ENCODE measurements around the gene PCK2. TPM values are rescaled to one million over a fixed set of nuclear protein-coding genes. Genes with fewer than 3 reads are reported as not detected.

The PCK2 gene
- total and polyA plus RNA-seq, 2 of the 13 experiments (the other 11 are each of a cell fraction or from before 2014, with no cell fraction given), result 129 to 272 TPM

DNA sequence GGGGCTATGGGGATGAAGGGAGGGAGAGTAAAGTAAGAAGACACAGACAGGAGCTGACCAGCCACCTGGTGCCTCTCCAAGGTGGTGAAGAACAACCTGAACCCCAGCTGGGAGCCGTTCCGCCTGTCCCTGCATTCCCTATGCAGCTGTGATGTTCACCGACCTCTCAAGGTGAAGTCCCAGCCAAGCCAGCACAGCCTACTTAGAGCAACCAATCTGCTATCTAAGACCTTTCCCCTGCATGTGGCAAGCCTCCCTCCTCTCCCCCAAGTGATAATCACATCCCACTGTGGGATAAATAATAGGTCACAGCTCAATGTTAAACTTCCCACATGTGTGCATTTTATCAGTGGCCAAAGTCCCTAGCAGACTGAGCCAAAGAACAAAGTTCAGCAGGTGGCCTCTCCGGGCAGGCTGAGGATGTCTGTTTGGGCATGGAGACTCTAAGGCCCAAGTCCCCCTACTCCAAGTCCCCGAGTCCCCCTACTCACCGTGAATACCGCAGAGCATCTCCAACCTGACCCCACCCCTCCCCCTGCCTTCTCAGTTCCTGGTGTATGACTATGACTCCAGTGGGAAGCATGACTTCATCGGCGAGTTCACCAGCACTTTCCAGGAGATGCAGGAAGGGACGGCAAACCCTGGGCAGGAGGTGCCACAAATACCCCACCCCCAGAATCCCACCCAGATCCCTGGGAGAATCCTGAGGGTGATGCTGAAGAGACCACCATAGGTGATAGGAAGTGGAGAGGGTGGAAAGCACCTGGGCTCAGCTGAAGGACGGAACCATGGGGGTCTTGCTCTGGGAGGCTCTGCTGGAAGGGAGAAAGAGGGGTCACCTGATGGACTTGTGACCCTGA lies 19.3 kb upstream of the PCK2 start (continued):
- peak; percentile 20; the same call in 1 of the 2 replicates for TF ChIP-seq NR2F2 (IDR thresholded peaks at IDR 0.05; ENCODE audit: borderline replicate concordance, low read depth)
- no peak for TF ChIP-seq ZNF205 (CRISPR knock-in tag; IDR thresholded peaks at IDR 0.05)
- TF ChIP-seq ZNF703 (CRISPR knock-in tag; IDR thresholded peaks at IDR 0.05; ENCODE audit: borderline replicate concordance), result no peak
- TF ChIP-seq FOXO1 (CRISPR knock-in tag; IDR thresholded peaks at IDR 0.05), result no peak
- TF ChIP-seq SIX1 (CRISPR knock-in tag; IDR thresholded peaks at IDR 0.05; ENCODE audit: borderline replicate concordance), result no peak
- TF ChIP-seq SNAPC2 (CRISPR knock-in tag; IDR thresholded peaks at IDR 0.05), result peak; percentile 73; the same call in 1 of the 2 replicates
- TF ChIP-seq SP4 (CRISPR knock-in tag; IDR thresholded peaks at IDR 0.05), result no peak
- TF ChIP-seq ZKSCAN8 (CRISPR knock-in tag; IDR thresholded peaks at IDR 0.05; ENCODE audit: borderline replicate concordance), result no peak
- TF ChIP-seq, protein P1, sequence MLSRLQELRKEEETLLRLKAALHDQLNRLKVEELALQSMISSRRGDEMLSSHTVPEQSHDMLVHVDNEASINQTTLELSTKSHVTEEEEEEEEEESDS (CRISPR knock-in tag; IDR thresholded peaks at IDR 0.05; ENCODE audit: borderline replicate concordance), result peak; percentile 34; the same call in 1 of the 2 replicates
- TF ChIP-seq MED1 (CRISPR knock-in tag; IDR thresholded peaks at IDR 0.05), result peak; percentile 32; the same call in 1 of the 2 replicates
- TF ChIP-seq, protein P2, sequence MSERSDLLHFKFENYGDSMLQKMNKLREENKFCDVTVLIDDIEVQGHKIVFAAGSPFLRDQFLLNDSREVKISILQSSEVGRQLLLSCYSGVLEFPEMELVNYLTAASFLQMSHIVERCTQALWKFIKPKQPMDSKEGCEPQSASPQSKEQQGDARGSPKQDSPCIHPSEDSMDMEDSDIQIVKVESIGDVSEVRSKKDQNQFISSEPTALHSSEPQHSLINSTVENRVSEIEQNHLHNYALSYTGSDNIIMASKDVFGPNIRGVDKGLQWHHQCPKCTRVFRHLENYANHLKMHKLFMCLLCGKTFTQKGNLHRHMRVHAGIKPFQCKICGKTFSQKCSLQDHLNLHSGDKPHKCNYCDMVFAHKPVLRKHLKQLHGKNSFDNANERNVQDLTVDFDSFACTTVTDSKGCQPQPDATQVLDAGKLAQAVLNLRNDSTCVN (CRISPR knock-in tag; IDR thresholded peaks at IDR 0.05; ENCODE audit: borderline replicate concordance), result no peak
- TF ChIP-seq SMARCC2 (IDR thresholded peaks at IDR 0.05), result no peak
- no peak for TF ChIP-seq ZNF549 (CRISPR knock-in tag; IDR thresholded peaks at IDR 0.05)
- peak; percentile 96 for TF ChIP-seq ESRRA (CRISPR knock-in tag; IDR thresholded peaks at IDR 0.05; ENCODE audit: low read depth)
- no peak for TF ChIP-seq THYN1 (CRISPR knock-in tag; IDR thresholded peaks at IDR 0.05; ENCODE audit: borderline replicate concordance, low read depth)
- TF ChIP-seq, protein P3, sequence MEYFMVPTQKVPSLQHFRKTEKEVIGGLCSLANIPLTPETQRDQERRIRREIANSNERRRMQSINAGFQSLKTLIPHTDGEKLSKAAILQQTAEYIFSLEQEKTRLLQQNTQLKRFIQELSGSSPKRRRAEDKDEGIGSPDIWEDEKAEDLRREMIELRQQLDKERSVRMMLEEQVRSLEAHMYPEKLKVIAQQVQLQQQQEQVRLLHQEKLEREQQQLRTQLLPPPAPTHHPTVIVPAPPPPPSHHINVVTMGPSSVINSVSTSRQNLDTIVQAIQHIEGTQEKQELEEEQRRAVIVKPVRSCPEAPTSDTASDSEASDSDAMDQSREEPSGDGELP (IDR thresholded peaks at IDR 0.05; ENCODE audit: borderline replicate concordance, low read depth), result peak; percentile 45; the same call in 1 of the 2 replicates
- TF ChIP-seq, protein P4, sequence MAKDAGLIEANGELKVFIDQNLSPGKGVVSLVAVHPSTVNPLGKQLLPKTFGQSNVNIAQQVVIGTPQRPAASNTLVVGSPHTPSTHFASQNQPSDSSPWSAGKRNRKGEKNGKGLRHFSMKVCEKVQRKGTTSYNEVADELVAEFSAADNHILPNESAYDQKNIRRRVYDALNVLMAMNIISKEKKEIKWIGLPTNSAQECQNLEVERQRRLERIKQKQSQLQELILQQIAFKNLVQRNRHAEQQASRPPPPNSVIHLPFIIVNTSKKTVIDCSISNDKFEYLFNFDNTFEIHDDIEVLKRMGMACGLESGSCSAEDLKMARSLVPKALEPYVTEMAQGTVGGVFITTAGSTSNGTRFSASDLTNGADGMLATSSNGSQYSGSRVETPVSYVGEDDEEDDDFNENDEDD (CRISPR knock-in tag; IDR thresholded peaks at IDR 0.05; ENCODE audit: borderline replicate concordance), result no peak
- 0 out of 2 replicates have a peak, but pooled peaks have one; percentile 27 for TF ChIP-seq REPIN1 (CRISPR knock-in tag; IDR thresholded peaks at IDR 0.05; ENCODE audit: borderline replicate concordance, low read depth)
- TF ChIP-seq ZNF619 (CRISPR knock-in tag; IDR thresholded peaks at IDR 0.05), result peak; percentile 15; the same call in 1 of the 2 replicates
- TF ChIP-seq ZNF652 (CRISPR knock-in tag; IDR thresholded peaks at IDR 0.05; ENCODE audit: borderline replicate concordance, low read depth), result no peak
- peak; percentile 56; the same call in 1 of the 2 replicates for TF ChIP-seq ZNF766 (CRISPR knock-in tag; IDR thresholded peaks at IDR 0.05; ENCODE audit: borderline replicate concordance)
- TF ChIP-seq, protein P5, sequence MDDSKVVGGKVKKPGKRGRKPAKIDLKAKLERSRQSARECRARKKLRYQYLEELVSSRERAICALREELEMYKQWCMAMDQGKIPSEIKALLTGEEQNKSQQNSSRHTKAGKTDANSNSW (CRISPR knock-in tag; IDR thresholded peaks at IDR 0.05; ENCODE audit: borderline replicate concordance), result no peak
- peak; percentile 47; the same call in 1 of the 2 replicates for TF ChIP-seq RXRB (CRISPR knock-in tag; IDR thresholded peaks at IDR 0.05; ENCODE audit: borderline replicate concordance)
- TF ChIP-seq, protein P6, sequence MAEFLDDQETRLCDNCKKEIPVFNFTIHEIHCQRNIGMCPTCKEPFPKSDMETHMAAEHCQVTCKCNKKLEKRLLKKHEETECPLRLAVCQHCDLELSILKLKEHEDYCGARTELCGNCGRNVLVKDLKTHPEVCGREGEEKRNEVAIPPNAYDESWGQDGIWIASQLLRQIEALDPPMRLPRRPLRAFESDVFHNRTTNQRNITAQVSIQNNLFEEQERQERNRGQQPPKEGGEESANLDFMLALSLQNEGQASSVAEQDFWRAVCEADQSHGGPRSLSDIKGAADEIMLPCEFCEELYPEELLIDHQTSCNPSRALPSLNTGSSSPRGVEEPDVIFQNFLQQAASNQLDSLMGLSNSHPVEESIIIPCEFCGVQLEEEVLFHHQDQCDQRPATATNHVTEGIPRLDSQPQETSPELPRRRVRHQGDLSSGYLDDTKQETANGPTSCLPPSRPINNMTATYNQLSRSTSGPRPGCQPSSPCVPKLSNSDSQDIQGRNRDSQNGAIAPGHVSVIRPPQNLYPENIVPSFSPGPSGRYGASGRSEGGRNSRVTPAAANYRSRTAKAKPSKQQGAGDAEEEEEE (CRISPR knock-in tag; IDR thresholded peaks at IDR 0.05; ENCODE audit: borderline replicate concordance), result no peak
